Activated T-helper 1 cell treated with anti-CD3 and anti-CD28 coated beads, Interleukin-12 subunit alpha, Interleukin-12 subunit beta, Interleukin-2, Interleukin-4 antibody, amounts not matched to agents 30 ng/mL and 10 ng/mL and 1 ng/mL, durations not matched to agents 14 hours and 24 hours and 36 hours (primary cell): ENCODE measurements around the gene PHF5A. TPM values are rescaled to one million over a fixed set of nuclear protein-coding genes. Genes with fewer than 3 reads are reported as not detected.
"Not testable (repeated sequence)": the region's sequence is repeated elsewhere in the genome, so short reads cannot be mapped to it uniquely, and the experiment has no call there.

Experiments used
- DNase-seq: peaks from one replicate; pipeline ENCODE4 v3.0.0; 2021; ENCODE audit warnings: low spot score
- H3K27ac Mint-ChIP-seq: one replicate; pipeline ENCODE4 v1.8.0; 2021; ENCODE audit warnings: mild to moderate bottlenecking, mixed read lengths
- H3K27me3 Mint-ChIP-seq: one replicate; pipeline ENCODE4 v1.8.0; 2022; ENCODE audit warnings: mild to moderate bottlenecking, moderate library complexity, mixed read lengths; ENCODE audit not compliant: insufficient read depth
- H3K36me3 Mint-ChIP-seq: one replicate; pipeline ENCODE4 v1.8.0; 2021; ENCODE audit warnings: low read depth, mixed read lengths
- H3K4me1 Mint-ChIP-seq: one replicate; pipeline ENCODE4 v1.8.0; 2021; ENCODE audit warnings: low read depth, mixed read lengths
- H3K4me3 Mint-ChIP-seq: one replicate; pipeline ENCODE4 v1.8.0; 2021; ENCODE audit warnings: mild to moderate bottlenecking, moderate library complexity, mixed read lengths
- H3K9me3 Mint-ChIP-seq: one replicate; pipeline ENCODE4 v1.8.0; 2021; ENCODE audit warnings: mixed read lengths
- intact Hi-C: fragments of 100-400 bp; cut with micrococcal nuclease; formaldehyde crosslinking; loops from one replicate; pipeline ENCODE4 v1.15.1; 2024
- total RNA-seq: library from RNA; stranded (reverse); gene quantifications from 2 replicates; pipeline ENCODE4 v1.2.3, GENCODE V29; 2022

Gene PHF5A
- total RNA-seq, 1 donor from 2014 or later, result 83.7 TPM

- H3K9me3 Mint-ChIP-seq, result no peaks in the 10 kb centered on the region
- H3K4me3 Mint-ChIP-seq, result no peak overlapping the region
- no peak overlapping the region for H3K27ac Mint-ChIP-seq
- DNase-seq, result no peak
- intact Hi-C loops, result loop anchor here (2.0 kb wide), 1 partner anchor 38 kb away; no protein-coding TSS in a partner anchor
- H3K27me3 Mint-ChIP-seq, result no peaks in the 10 kb centered on the region
- peaks cover 33% of the 10 kb centered on the region for H3K4me1 Mint-ChIP-seq
- H3K36me3 Mint-ChIP-seq, result no peaks in the 10 kb centered on the region
These were observed 12.8 kb upstream of the PHF5A start for GRCh38 chr22:41481131-41481830.

GRCh38 chr22:41480397-41480735, 11.9 kb upstream of the PHF5A start:
- Mint-ChIP-seq H3K36me3 (no peaks in the 10 kb centered on the region), H3K27me3 (no peaks in the 10 kb centered on the region), H3K4me3 (no peak overlapping the region), H3K9me3 (no peaks in the 10 kb centered on the region), H3K4me1 (peaks cover 33% of the 10 kb centered on the region), H3K27ac (peak overlapping the region; percentile 57)
- DNase-seq, result no peak
- intact Hi-C loops, result loop anchor here (2.0 kb wide), 1 partner anchor 38 kb away; no protein-coding TSS in a partner anchor

DNA sequence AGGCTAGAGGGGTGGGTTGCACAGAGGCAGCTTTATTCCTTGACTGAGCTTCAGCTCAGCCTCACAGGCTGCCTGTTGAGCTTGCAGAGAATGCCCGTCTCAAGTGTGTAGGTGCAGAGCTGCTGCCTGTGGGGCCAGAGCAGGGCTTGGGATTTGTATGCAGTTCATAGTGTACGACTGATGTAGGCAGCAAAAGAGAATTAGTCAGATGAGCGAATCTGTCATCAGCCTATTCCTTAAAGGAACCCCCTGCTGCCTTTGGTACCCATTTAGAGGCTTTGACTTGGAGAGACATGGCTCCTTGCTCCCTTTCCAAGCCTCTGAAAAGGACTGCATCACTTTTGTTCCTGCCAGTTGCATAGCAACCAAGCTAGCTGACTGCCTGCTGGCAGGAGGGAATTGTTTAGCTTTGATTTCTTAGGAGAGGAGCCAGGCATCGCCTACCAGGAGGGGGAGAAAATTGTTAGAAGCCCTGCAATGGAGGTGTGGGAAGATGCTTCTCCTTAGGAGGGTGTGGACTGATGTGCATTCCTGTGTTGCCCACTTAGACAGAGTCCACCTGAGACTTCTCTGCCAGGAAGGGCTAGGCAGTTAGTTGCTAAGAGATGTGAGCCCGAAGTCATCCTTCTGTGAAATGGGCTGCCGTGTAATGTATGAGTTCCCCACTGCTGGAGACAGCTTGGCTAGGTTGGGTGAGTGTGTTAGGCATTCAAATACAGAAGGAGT, 11.3 kb upstream of the PHF5A start:
- intact Hi-C loops, result loop anchor here (2.0 kb wide), 1 partner anchor 39 kb away; no protein-coding TSS in a partner anchor
- Mint-ChIP-seq H3K4me1 (peaks cover 33% of the 10 kb centered on the region), H3K9me3 (no peaks in the 10 kb centered on the region), H3K27me3 (no peaks in the 10 kb centered on the region), H3K27ac (no peak overlapping the region), H3K4me3 (no peak overlapping the region), H3K36me3 (no peaks in the 10 kb centered on the region)
- DNase-seq, result no peak

GRCh38 chr22:41478891-41479521, 10.5 kb upstream of the PHF5A start:
- Mint-ChIP-seq H3K27me3 (no peaks in the 10 kb centered on the region), H3K27ac (no peak overlapping the region), H3K4me3 (no peak overlapping the region), H3K9me3 (no peaks in the 10 kb centered on the region), H3K4me1 (peaks cover 31% of the 10 kb centered on the region), H3K36me3 (no peaks in the 10 kb centered on the region)
- no peak for DNase-seq
- intact Hi-C loops, result no loop called here

- no peaks in the 10 kb centered on the region for H3K9me3 Mint-ChIP-seq
- H3K27me3 Mint-ChIP-seq, result no peaks in the 10 kb centered on the region
- H3K27ac Mint-ChIP-seq, result no peak overlapping the region
- H3K4me1 Mint-ChIP-seq, result peaks cover 27% of the 10 kb centered on the region
- no peak overlapping the region for H3K4me3 Mint-ChIP-seq
- DNase-seq, result no peak
- intact Hi-C loops, result no loop called here
- no peaks in the 10 kb centered on the region for H3K36me3 Mint-ChIP-seq
These were observed 10.0 kb upstream of the PHF5A start for GRCh38 chr22:41478473-41478872.

DNA sequence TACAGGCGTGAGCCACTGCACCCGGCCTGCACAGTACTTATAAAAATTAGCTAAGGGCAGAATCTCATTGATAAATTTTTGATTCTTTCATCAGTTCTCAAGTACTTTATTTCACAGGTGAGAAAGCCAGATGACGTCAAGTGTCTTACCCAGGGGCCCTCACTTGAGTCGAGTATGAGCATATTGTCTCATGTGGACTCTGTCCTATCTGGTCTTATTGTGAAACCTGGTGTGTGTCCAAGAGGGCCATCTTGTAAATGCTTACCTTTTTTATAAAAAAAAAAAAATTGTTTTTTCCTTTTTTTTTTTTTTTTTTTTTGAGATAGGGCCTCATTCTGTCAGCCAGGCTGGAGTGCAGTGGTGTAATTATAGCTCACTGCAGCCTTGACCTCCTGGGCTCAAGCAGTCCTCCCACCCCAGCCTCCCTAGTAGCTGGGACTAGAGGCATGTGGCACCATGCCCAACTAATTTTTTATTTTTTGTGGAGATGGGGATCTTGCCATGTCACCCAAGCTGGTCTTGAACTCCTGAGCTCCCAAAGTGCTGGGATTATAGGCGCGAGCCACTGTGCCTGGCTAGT, 6.5 kb upstream of the PHF5A start:
- H3K9me3 Mint-ChIP-seq, result no peaks in the 10 kb centered on the region
- no peak overlapping the region for H3K4me3 Mint-ChIP-seq
- no peak overlapping the region for H3K27ac Mint-ChIP-seq
- no peaks in the 10 kb centered on the region for H3K36me3 Mint-ChIP-seq
- intact Hi-C loops, result no loop called here
- peaks cover 19% of the 10 kb centered on the region for H3K4me1 Mint-ChIP-seq
- DNase-seq, result no peak
- H3K27me3 Mint-ChIP-seq, result no peaks in the 10 kb centered on the region

- Mint-ChIP-seq H3K4me1 (peaks cover 22% of the 10 kb centered on the region), H3K36me3 (peaks cover 15% of the 10 kb centered on the region), H3K27ac (no peak overlapping the region), H3K4me3 (no peak overlapping the region), H3K9me3 (no peaks in the 10 kb centered on the region), H3K27me3 (no peaks in the 10 kb centered on the region)
- no peak for DNase-seq
- intact Hi-C loops, result no loop called here
These were observed 3.1 kb upstream of the PHF5A start for GRCh38 chr22:41471568-41471967.

DNA sequence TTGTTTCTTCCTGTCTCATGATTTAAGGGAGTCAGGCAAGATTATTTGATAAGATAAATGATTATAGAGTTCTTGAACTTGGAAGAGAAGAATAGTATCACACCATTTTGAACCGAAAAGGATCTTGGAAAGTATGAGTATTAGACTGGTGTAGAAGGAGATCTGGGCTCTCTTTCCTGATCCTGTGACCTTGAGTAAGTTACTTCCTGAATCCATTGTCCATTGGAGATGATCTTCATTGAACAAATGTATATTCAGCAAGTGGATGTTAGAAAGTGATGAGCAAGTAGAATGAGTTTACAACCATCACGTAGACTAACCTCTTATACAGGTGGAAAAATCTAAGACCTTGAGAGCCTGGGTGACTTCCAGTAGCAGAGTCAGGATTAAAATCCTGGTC, 2.4 kb upstream of the PHF5A start:
- no peak for DNase-seq
- peaks cover 22% of the 10 kb centered on the region for H3K4me1 Mint-ChIP-seq
- intact Hi-C loops, result no loop called here
- H3K27ac Mint-ChIP-seq, result no peak overlapping the region
- H3K9me3 Mint-ChIP-seq, result no peaks in the 10 kb centered on the region
- peaks cover 20% of the 10 kb centered on the region for H3K36me3 Mint-ChIP-seq
- no peaks in the 10 kb centered on the region for H3K27me3 Mint-ChIP-seq
- peak overlapping the region; percentile 87 for H3K4me3 Mint-ChIP-seq

- Mint-ChIP-seq H3K36me3 (peaks cover 31% of the 10 kb centered on the region), H3K27me3 (no peaks in the 10 kb centered on the region), H3K9me3 (no peaks in the 10 kb centered on the region), H3K4me1 (peaks cover 22% of the 10 kb centered on the region), H3K27ac (peak overlapping the region; percentile 99), H3K4me3 (peak overlapping the region; percentile 87)
- intact Hi-C loops, result loop anchor here (1.0 to 2.0 kb wide), 4 partner anchors 121 to 613 kb away; partner anchors contain the start of genes L3MBTL2 and ST13
- no peak for DNase-seq
These were observed 843 bp upstream of the PHF5A start for GRCh38 chr22:41469218-41469851.

DNA sequence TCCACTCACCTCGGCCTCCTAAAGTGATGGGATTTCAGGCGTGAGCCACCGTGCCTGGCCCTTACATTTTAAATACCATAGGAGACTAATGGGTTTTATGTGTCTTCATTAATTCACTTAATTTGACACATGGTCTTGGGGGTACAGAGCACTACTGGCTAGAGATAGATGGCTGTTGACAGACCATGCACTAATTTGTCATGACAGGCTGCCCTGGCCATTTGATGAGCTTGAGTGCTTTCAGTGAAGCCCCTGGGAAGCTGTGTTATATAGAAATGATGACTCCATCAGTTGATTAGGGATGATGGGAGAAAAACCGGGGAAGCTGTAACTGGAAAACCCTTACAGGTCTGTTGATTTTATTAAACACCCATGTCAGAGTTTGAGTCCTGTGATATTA, 6.6 kb downstream of the PHF5A start:
- no peak overlapping the region for H3K4me3 Mint-ChIP-seq
- H3K36me3 Mint-ChIP-seq, result peaks cover 54% of the 10 kb centered on the region
- no peak overlapping the region for H3K27ac Mint-ChIP-seq

DNA sequence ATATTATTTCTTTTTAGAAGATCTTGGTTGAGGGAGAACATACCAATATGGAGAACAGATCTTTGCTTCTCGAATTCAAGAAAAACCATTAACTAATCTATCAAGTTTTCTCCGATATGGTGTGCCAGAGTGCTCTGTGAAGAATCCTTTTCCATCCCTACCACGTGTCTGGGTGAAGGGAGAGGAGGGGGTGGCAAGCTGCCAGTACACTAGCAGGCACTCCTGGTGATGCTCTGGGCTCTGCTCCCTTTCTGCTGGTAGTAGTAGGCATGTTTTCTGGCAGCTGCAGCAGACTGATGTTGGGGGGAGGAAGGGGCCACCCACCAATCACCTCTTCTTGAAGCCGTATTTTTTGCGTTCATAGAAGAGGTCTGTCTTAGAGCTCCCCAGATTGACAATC, 8.4 kb downstream of the PHF5A start:
- H3K9me3 Mint-ChIP-seq, H3K27me3 Mint-ChIP-seq, H3K4me1 Mint-ChIP-seq, H3K4me3 Mint-ChIP-seq, H3K27ac Mint-ChIP-seq, DNase-seq, intact Hi-C loops: not testable (repeated sequence)
- peaks cover 44% of the 10 kb centered on the region for H3K36me3 Mint-ChIP-seq

More for the DNA sequence above, 6.6 kb downstream of the PHF5A start:
- H3K27me3 Mint-ChIP-seq, result no peaks in the 10 kb centered on the region
- intact Hi-C loops, result no loop called here
- no peaks in the 10 kb centered on the region for H3K9me3 Mint-ChIP-seq
- H3K4me1 Mint-ChIP-seq, result peaks cover under 1% of the 10 kb centered on the region
- DNase-seq, result no peak

DNA sequence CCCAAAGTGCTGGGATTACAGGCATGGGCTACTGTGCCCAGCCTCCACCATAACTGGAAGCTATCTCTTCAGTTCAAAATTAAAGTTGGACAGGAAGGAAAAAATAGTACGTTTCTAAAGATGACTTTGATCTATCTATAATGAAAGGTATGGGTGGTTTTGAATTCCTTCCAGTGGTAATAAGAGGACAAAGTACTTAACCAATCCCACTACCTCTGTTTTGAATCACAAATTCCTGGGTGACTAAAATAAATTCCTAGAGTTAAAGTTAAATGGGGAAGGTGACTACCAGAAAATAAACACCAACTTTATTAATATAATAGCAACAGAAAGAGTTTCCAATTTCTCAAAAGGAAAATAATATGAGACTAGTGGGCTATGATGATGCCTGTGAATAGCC, 9.1 kb downstream of the PHF5A start:
- Mint-ChIP-seq H3K9me3 (no peaks in the 10 kb centered on the region), H3K27ac (no peak overlapping the region), H3K27me3 (no peaks in the 10 kb centered on the region), H3K36me3 (peaks cover 39% of the 10 kb centered on the region), H3K4me1 (no peaks in the 10 kb centered on the region), H3K4me3 (no peak overlapping the region)
- no peak for DNase-seq
- intact Hi-C loops, result no loop called here
